IMR-90 (cell line): ENCODE data around the gene KDELR3. TPM values are rescaled to one million over a fixed set of nuclear protein-coding genes. Genes with fewer than 3 reads are reported as not detected.

Source experiments
- ATAC-seq: fragments of 200-7000 bp; cut with Tn5 transposase; 2 replicates; pipeline ENCODE4 v1.9.1; 2020; ENCODE audit warnings: low read depth, mild to moderate bottlenecking, moderate library complexity
- BruUV-seq: library from RNA; stranded (reverse); fragments of 400-500 nt; replicated peaks from 2 replicates; lab custom pipeline; 2021; lab: Mats Ljungman, UMichigan
- CTCF ChIA-PET: fragments of 300-600 bp; formaldehyde crosslinking; extraction: SDS; loops from one replicate; lab custom pipeline; 2021; ENCODE audit warnings: antibody characterized with exemption; lab: Yijun Ruan, JAX
- POLR2A ChIA-PET: fragments of 300-600 bp; sonication (Branson Sonifier 250); formaldehyde crosslinking; loops from one replicate; lab custom pipeline; 2022; ENCODE audit warnings: antibody characterized with exemption; ENCODE audit not compliant: unreplicated experiment; lab: Charles Lee
- DNase-seq: peaks from one replicate; pipeline ENCODE4 v3.0.0; 2013
- H2AFZ ChIP-seq: replicated peaks from 2 replicates; pipeline ENCODE3; 2013; ENCODE audit warnings: low read length, mild to moderate bottlenecking; ENCODE audit not compliant: poor library complexity
- H2AK5ac ChIP-seq: 2 replicates; pipeline ENCODE4 v1.6.1; 2013; ENCODE audit warnings: low read depth, low read length, inconsistent platforms
- H2AK9ac ChIP-seq: replicated peaks from 2 replicates; pipeline ENCODE3; 2013; ENCODE audit warnings: mild to moderate bottlenecking, low read depth, low read length, moderate library complexity; ENCODE audit not compliant: poor library complexity
- H2BK120ac ChIP-seq: 2 replicates; pipeline ENCODE4 v1.6.1; 2013; ENCODE audit warnings: low read depth, low read length, inconsistent platforms
- H2BK15ac ChIP-seq: 3 replicates; pipeline ENCODE4 v1.6.1; 2013; ENCODE audit warnings: low read depth, low read length, inconsistent platforms
- H2BK20ac ChIP-seq: 2 replicates; pipeline ENCODE4 v1.6.1; 2013; ENCODE audit warnings: low read depth, mild to moderate bottlenecking, inconsistent platforms, low read length, moderate library complexity
- H2BK5ac ChIP-seq: 2 replicates; pipeline ENCODE4 v1.6.1; 2013; ENCODE audit warnings: mild to moderate bottlenecking, low read depth, low read length, inconsistent platforms; ENCODE audit not compliant: poor library complexity, severe bottlenecking
- H3K14ac ChIP-seq: replicated peaks from 2 replicates; pipeline ENCODE4 v1.6.1; 2013; ENCODE audit warnings: low read depth, low read length, inconsistent platforms
- H3K18ac ChIP-seq: 2 replicates; pipeline ENCODE4 v1.6.1; 2013; ENCODE audit warnings: low read depth, low read length, control low read depth
- H3K23ac ChIP-seq: 2 replicates; pipeline ENCODE4 v1.6.1; 2013; ENCODE audit warnings: low read depth, low read length, inconsistent platforms
- H3K27ac ChIP-seq: 2 replicates; pipeline ENCODE4 v1.5.1; 2013; ENCODE audit warnings: mild to moderate bottlenecking, control low read depth, low read length; ENCODE audit not compliant: insufficient read depth
- H3K27me3 ChIP-seq: 2 replicates; pipeline ENCODE4 v1.6.1; 2013; ENCODE audit warnings: low read length; ENCODE audit not compliant: control insufficient read depth, insufficient read depth
- H3K36me3 ChIP-seq: 2 replicates; pipeline ENCODE4 v1.6.1; 2013; ENCODE audit warnings: low read length, mixed read lengths; ENCODE audit not compliant: control insufficient read depth, insufficient read depth
- H3K4ac ChIP-seq: 2 replicates; pipeline ENCODE4 v1.6.1; 2013; ENCODE audit warnings: low read depth, low read length, inconsistent platforms
- H3K4me1 ChIP-seq: 2 replicates; pipeline ENCODE4 v1.6.1; 2013; ENCODE audit warnings: low read length, mixed read lengths; ENCODE audit not compliant: control insufficient read depth, insufficient read depth
- H3K4me2 ChIP-seq: 2 replicates; pipeline ENCODE4 v1.6.1; 2013; ENCODE audit warnings: low read depth, mild to moderate bottlenecking, control low read depth, low read length, moderate library complexity
- H3K4me3 ChIP-seq: 2 replicates; pipeline ENCODE4 v1.5.1; 2013; ENCODE audit warnings: low read depth, mild to moderate bottlenecking, control low read depth, low read length, moderate library complexity; ENCODE audit not compliant: insufficient read depth
- H3K56ac ChIP-seq: 2 replicates; pipeline ENCODE4 v1.6.1; 2013; ENCODE audit warnings: low read length, inconsistent platforms; ENCODE audit not compliant: insufficient read depth; ENCODE audit errors: extremely low read depth
- H3K79me1 ChIP-seq, 2 experiments: 2 replicates each; pipeline ENCODE4 v1.6.1; 2013; ENCODE audit warnings: low read length in 2 of 2, inconsistent platforms in 1 of 2, low read depth in 1 of 2
- H3K9ac ChIP-seq: 2 replicates; pipeline ENCODE4 v1.6.1; 2013; ENCODE audit warnings: low read depth, low read length, control low read depth
- H3K9me1 ChIP-seq: 2 replicates; pipeline ENCODE4 v1.6.1; 2013; ENCODE audit warnings: low read length, inconsistent platforms; ENCODE audit not compliant: insufficient read depth
- H3K9me3 ChIP-seq: 2 replicates; pipeline ENCODE4 v1.6.1; 2013; ENCODE audit warnings: low read length; ENCODE audit not compliant: control insufficient read depth, insufficient read depth
- H4K20me1 ChIP-seq: 2 replicates; pipeline ENCODE4 v1.6.1; 2013; ENCODE audit warnings: low read length, inconsistent platforms; ENCODE audit not compliant: insufficient read depth
- H4K5ac ChIP-seq: 2 replicates; pipeline ENCODE4 v1.6.1; 2013; ENCODE audit warnings: mild to moderate bottlenecking, low read depth, low read length, control low read depth
- H4K8ac ChIP-seq, 2 experiments: 2 replicates each; pipeline ENCODE4 v1.6.1; 2013; ENCODE audit warnings: low read depth in 2 of 2, low read length in 2 of 2, control low read depth in 1 of 2, inconsistent platforms in 1 of 2
- H4K91ac ChIP-seq: 2 replicates; pipeline ENCODE4 v1.6.1; 2013; ENCODE audit warnings: low read depth, low read length, inconsistent platforms; ENCODE audit not compliant: insufficient read depth
- BHLHE40 ChIP-seq: fragments of 150-350 bp; IDR thresholded peaks from 2 replicates; pipeline ENCODE4 v1.6.1; 2016; ENCODE audit warnings: mild to moderate bottlenecking, low read depth, low read length
- CHD1 ChIP-seq: IDR thresholded peaks from 2 replicates; pipeline ENCODE4 v1.6.1; 2012; ENCODE audit warnings: low read depth, low read length, improper control_type of control experiment
- RAD21 ChIP-seq: IDR thresholded peaks from 2 replicates; pipeline ENCODE4 v1.6.1; 2012; ENCODE audit warnings: low read length, improper control_type of control experiment
- WGBS, 2 experiments: methylation state at CpG; one replicate each; pipeline versions ENCODE4 v1.1.5 to v1.1.7; 2013; ENCODE audit warnings: missing lambda C conversion rate in 2 of 2; ENCODE audit not compliant: insufficient read length in 1 of 2; ENCODE audit errors: extremely low coverage in 2 of 2; 5-methylcytosine and 5-hydroxymethylcytosine counted together
- dilution Hi-C: fragments of 300-500 bp; cut with HindIII; formaldehyde crosslinking; loops from one replicate; pipeline ENCODE4 v1.14.3; 2018; ENCODE audit warnings: low sequenced_read_pairs; ENCODE audit not compliant: unreplicated experiment
- in situ Hi-C: fragments of 300-500 bp; cut with MboI; formaldehyde crosslinking; loops from 3 replicates; pipeline ENCODE4 v1.14.3; 2019; ENCODE audit warnings: low sequenced_read_pairs, inconsistent platforms, mixed read lengths
- intact Hi-C: fragments of 100-400 bp; cut with micrococcal nuclease; formaldehyde crosslinking; loops from 2 replicates; pipeline ENCODE4 v1.10.0; 2022
- polyA plus RNA-seq, 3 experiments: library from polyadenylated mRNA; depleted of rRNA; stranded (reverse); fragments of >200 nt; gene quantifications; 2 replicates each; pipeline ENCODE4 v1.2.3, GENCODE V29; 2012; ENCODE audit warnings: low replicate concordance in 1 of 3
- total RNA-seq: library from RNA; depleted of rRNA; stranded (reverse); fragments of >200 nt; gene quantifications from 2 replicates; pipeline ENCODE4 v1.2.3, GENCODE V29; 2012

Gene KDELR3
- total and polyA plus RNA-seq, 2 of the 4 experiments (the other 2 are of a cell fraction), result 129 to 224 TPM

DNA sequence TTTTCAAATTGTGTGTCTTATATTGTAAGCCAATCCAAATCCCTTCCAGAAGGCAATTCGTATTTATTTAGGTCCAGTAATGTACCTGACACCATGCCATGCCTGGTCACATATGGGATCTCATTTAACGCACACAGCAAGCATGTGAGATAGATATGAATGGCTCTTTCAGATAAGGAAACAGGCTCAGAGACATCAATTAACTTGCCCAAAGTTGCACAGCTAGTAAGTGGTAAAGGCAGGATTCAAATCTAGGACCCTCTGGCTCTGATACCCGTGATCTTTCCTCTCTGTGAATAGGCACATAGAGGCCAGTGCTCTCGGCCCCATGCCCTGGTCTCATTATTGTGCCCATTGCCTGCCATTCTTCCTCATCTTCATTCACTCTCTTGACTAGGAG is 47.2 kb upstream of the KDELR3 start:
- Histone ChIP-seq H2BK15ac (no peak overlapping the region), H3K9me1 (no peaks in the 10 kb centered on the region), H3K27ac (no peak overlapping the region), H3K4me2 (no peak overlapping the region), H4K20me1 (no peaks in the 10 kb centered on the region; the same call in 1 of the 2 replicates), H2AK9ac (no peak overlapping the region), H3K27me3 (peaks cover 20% of the 10 kb centered on the region; the same call in 1 of the 2 replicates), H3K4me3 (no peak overlapping the region), H2BK20ac (no peak overlapping the region), H2AK5ac (no peak overlapping the region), H2AFZ (no peak overlapping the region), H2BK120ac (no peak overlapping the region), H3K4me1 (no peaks in the 10 kb centered on the region), H3K18ac (no peak overlapping the region), H3K4ac (no peak overlapping the region), H3K9ac (no peak overlapping the region), H3K36me3 (no peaks in the 10 kb centered on the region), H3K56ac (no peak overlapping the region), H3K14ac (no peak overlapping the region), H4K8ac (no peak overlapping the region), H3K23ac (no peak overlapping the region), H4K5ac (no peak overlapping the region), H4K91ac (no peak overlapping the region), H2BK5ac (no peak overlapping the region), H3K79me1 (no peaks in the 10 kb centered on the region), H3K9me3 (no peaks in the 10 kb centered on the region)
- intact Hi-C loops (no loop called here), in situ Hi-C loops (no loop called here), dilution Hi-C loops (no loop called here)
- 80% methylated on average over 2 of the region's 4 CpGs; no CpG with 5 or more reads in 1 of the 2 experiments for WGBS, 2 experiments
- ATAC-seq (no peak), DNase-seq (no peak)
- CTCF ChIA-PET, result no interaction called here
- POLR2A ChIA-PET, result no interaction called here
- BruUV-seq, result no TSS peak
- TF ChIP-seq BHLHE40 (no peak), CHD1 (no peak), RAD21 (no peak)
